Measurements from ENCODE around the gene ACCSL.

DNA sequence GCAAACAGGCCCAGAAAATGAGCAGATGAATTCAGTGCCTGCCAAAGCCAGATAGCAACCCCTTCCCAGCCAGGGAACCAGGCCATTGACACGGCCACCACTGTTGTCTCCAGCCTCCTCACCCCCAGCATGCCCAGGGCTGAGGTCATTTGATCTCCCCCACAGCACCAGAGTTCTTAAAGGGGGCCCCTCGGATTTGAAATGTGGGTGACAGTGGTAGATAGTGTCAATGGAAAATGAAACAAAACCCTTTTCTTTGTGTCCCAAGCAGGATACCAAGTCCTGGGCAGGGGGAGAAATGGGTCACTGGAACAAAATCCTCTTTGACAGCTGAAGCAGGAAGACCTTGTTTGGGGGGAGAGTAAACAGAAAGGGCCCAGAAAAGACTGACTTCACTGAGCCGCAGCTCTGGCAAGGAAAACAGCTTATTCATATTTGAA, 14.3 kb upstream of the ACCSL start:
- TF ChIP-seq, protein P1, sequence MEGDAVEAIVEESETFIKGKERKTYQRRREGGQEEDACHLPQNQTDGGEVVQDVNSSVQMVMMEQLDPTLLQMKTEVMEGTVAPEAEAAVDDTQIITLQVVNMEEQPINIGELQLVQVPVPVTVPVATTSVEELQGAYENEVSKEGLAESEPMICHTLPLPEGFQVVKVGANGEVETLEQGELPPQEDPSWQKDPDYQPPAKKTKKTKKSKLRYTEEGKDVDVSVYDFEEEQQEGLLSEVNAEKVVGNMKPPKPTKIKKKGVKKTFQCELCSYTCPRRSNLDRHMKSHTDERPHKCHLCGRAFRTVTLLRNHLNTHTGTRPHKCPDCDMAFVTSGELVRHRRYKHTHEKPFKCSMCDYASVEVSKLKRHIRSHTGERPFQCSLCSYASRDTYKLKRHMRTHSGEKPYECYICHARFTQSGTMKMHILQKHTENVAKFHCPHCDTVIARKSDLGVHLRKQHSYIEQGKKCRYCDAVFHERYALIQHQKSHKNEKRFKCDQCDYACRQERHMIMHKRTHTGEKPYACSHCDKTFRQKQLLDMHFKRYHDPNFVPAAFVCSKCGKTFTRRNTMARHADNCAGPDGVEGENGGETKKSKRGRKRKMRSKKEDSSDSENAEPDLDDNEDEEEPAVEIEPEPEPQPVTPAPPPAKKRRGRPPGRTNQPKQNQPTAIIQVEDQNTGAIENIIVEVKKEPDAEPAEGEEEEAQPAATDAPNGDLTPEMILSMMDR (conservative IDR thresholded peaks at IDR 0.05), result no peak
- no peak for TF ChIP-seq EZH2 (IDR thresholded peaks at IDR 0.05; ENCODE audit: low read depth)

Measured in PC-9 (cell line).